Astrocyte of the hippocampus (primary cell): ENCODE data around the gene MYRFL.
"Not testable (repeated sequence)": the region's sequence is repeated elsewhere in the genome, so short reads cannot be mapped to it uniquely, and the experiment has no call there.

Experiments used
- DNase-seq: peaks from one replicate; pipeline ENCODE4 v3.0.0; 2011; ENCODE audit warnings: low read depth, low spot score

Gene MYRFL

GRCh38 chr12:69843608-69844007 is 18.6 kb downstream of the MYRFL start:
- no peak for DNase-seq

GRCh38 chr12:69844416-69844815 is 19.4 kb downstream of the MYRFL start:
- no peak for DNase-seq

GRCh38 chr12:69844836-69845235 is 19.8 kb downstream of the MYRFL start:
- no peak for DNase-seq

GRCh38 chr12:69846976-69847375 is 21.9 kb downstream of the MYRFL start:
- no peak for DNase-seq

- peak; percentile 37 for DNase-seq
Measured at GRCh38 chr12:69851976-69852375, 26.9 kb downstream of the MYRFL start.

- not testable (repeated sequence) for DNase-seq
Measured at GRCh38 chr12:69853176-69853961, 28.3 kb downstream of the MYRFL start.

GRCh38 chr12:69866698-69867097 is 41.7 kb downstream of the MYRFL start:
- DNase-seq = no peak

GRCh38 chr12:69868695-69869094 is 43.7 kb downstream of the MYRFL start:
- DNase-seq = no peak

- no peak for DNase-seq
Measured at GRCh38 chr12:69872804-69873203, 47.8 kb downstream of the MYRFL start.

GRCh38 chr12:69873429-69873828 is 48.4 kb downstream of the MYRFL start:
- DNase-seq = no peak

GRCh38 chr12:69874606-69875005 is 49.6 kb downstream of the MYRFL start:
- DNase-seq = no peak

- no peak for DNase-seq
Measured at GRCh38 chr12:69875416-69875935, 50.4 kb downstream of the MYRFL start.

- DNase-seq = peak; percentile 87
Measured at GRCh38 chr12:69879007-69879960, 54.3 kb downstream of the MYRFL start.

GRCh38 chr12:69880571-69880970 is 55.5 kb downstream of the MYRFL start:
- peak; percentile 7 for DNase-seq

GRCh38 chr12:69881771-69882170 is 56.7 kb downstream of the MYRFL start:
- no peak for DNase-seq

GRCh38 chr12:69884386-69884785 is 59.4 kb downstream of the MYRFL start:
- no peak for DNase-seq

GRCh38 chr12:69885658-69886057 is 60.6 kb downstream of the MYRFL start:
- no peak for DNase-seq

- DNase-seq = no peak
Measured at GRCh38 chr12:69886109-69886508, 61.1 kb downstream of the MYRFL start.

GRCh38 chr12:69886715-69887114 is 61.7 kb downstream of the MYRFL start:
- no peak for DNase-seq

GRCh38 chr12:69888901-69889300 is 63.9 kb downstream of the MYRFL start:
- DNase-seq = no peak

GRCh38 chr12:69894800-69895383 is 69.9 kb downstream of the MYRFL start:
- DNase-seq = no peak
